ENCODE data around the gene PRKCG.
"Not testable (repeated sequence)": the region's sequence is repeated elsewhere in the genome, so short reads cannot be mapped to it uniquely, and the experiment has no call there.

Gene PRKCG

DNA sequence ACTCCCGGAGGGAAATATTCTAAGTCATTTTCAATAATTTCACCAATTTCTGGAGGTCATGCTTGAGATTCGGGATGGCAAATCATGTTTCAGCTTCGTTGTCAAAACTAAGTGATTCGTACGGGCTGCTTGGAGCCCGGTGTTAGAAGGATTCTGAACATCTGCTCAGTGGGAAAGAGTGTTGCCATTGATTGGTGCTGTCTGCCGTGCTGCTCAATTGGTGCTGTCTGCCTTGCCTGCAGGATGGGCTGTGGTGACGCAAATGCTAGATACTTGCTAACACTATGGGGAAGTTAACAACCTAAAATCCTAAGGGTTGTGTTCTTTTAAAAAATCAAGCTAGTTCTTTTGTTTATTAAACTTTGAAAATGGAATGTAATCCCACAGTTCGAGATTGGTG lies 63.4 kb downstream of the PRKCG start:
- no peak for DNase-seq (ENCODE audit: low read depth)
- TF ChIP-seq, protein P1, sequence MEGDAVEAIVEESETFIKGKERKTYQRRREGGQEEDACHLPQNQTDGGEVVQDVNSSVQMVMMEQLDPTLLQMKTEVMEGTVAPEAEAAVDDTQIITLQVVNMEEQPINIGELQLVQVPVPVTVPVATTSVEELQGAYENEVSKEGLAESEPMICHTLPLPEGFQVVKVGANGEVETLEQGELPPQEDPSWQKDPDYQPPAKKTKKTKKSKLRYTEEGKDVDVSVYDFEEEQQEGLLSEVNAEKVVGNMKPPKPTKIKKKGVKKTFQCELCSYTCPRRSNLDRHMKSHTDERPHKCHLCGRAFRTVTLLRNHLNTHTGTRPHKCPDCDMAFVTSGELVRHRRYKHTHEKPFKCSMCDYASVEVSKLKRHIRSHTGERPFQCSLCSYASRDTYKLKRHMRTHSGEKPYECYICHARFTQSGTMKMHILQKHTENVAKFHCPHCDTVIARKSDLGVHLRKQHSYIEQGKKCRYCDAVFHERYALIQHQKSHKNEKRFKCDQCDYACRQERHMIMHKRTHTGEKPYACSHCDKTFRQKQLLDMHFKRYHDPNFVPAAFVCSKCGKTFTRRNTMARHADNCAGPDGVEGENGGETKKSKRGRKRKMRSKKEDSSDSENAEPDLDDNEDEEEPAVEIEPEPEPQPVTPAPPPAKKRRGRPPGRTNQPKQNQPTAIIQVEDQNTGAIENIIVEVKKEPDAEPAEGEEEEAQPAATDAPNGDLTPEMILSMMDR (IDR thresholded peaks at IDR 0.05; ENCODE audit: insufficient read depth, low read depth, low read length, missing control alignments), result no peak
- H3K4me3 ChIP-seq (ENCODE audit: low read length), result no peak overlapping the region

DNA sequence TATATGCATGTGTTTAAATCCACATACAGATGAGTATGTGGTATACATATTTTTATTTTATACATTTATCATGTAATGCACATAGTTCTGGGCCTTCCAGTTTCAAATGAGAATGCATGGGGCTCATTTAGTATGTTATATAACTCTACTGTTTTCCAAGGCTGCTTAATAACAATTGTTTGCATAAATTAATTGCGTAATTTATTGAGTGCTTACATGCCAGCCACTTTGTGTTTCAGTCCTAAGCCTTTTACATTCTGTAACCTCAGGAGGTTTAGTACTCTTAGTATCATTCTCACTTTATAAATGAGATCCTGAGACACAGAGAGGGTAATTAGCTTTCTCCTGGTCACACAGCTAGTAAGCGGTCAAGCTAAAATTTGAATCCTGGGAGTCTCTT lies 64.0 kb downstream of the PRKCG start:
- no peak for DNase-seq (ENCODE audit: low read depth)
- TF ChIP-seq, protein P1 (IDR thresholded peaks at IDR 0.05; ENCODE audit: insufficient read depth, low read depth, low read length, missing control alignments), result no peak
- H3K4me3 ChIP-seq (ENCODE audit: low read length), result no peak overlapping the region

DNA sequence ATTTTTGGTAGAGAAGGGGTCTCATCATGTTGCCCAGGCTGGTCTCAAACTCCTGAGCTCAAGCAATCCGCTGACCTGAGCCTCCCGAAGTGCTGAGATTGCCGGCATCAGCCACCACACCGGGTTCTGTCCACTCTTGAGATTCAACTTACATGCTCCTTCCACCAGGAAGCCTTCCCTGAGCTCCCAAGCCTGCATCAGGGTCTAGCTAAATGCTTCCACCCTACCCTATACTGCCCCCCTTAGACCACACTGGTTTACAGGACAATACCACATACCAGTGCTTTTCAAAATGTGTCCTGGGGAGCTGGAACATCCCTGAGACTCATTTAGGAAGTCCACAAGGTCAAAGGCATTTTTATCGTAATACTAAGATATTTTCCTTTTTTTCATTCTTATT lies 65.6 kb downstream of the PRKCG start:
- no peak for DNase-seq (ENCODE audit: low read depth)
- H3K4me3 ChIP-seq (ENCODE audit: low read length), result no peak overlapping the region
- TF ChIP-seq, protein P1 (IDR thresholded peaks at IDR 0.05; ENCODE audit: insufficient read depth, low read depth, low read length, missing control alignments), result no peak

DNA sequence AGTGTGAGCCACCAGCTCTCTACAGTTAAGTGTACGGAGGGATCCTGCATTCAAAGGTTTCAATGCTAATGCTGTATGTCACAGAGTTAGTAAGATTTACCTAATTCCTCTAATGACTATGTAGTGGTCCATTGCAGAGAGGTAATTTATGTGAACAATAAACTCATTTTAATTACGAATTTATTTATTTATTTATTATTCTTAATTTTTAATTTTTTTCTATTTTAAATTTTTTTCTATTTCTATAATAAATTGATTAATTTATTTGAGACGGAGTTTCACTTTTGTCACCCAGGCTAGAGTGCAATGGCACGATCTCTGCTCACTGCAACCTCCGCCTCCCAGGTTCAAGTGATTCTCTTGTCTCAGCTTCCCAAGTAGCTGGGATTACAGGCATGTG lies 66.6 kb downstream of the PRKCG start:
- DNase-seq (ENCODE audit: low read depth); H3K4me3 ChIP-seq (ENCODE audit: low read length): not testable (repeated sequence)

DNA sequence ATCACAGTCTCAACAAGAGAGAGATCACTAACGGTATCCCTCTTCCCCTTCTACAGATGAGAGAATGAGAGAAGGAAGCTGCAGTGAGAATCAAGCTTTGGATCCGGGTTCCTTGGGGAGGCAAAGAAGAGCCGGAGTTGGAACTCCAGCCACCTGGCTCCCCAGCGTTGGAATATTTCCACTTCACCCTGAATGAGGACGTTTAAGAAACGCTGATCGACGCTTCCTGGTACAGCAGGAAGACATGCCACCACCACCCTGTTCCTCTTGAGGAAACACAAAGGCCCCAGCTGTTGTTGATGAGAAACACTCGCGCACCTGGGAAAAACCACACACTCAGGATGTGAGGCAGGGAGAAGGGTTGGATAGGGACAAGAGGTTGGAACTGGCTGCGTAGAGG lies 69.4 kb downstream of the PRKCG start:
- DNase-seq (ENCODE audit: low read depth), result no peak
- H3K4me3 ChIP-seq (ENCODE audit: low read length), result no peak overlapping the region
- TF ChIP-seq, protein P1 (IDR thresholded peaks at IDR 0.05; ENCODE audit: insufficient read depth, low read depth, low read length, missing control alignments), result no peak

DNA sequence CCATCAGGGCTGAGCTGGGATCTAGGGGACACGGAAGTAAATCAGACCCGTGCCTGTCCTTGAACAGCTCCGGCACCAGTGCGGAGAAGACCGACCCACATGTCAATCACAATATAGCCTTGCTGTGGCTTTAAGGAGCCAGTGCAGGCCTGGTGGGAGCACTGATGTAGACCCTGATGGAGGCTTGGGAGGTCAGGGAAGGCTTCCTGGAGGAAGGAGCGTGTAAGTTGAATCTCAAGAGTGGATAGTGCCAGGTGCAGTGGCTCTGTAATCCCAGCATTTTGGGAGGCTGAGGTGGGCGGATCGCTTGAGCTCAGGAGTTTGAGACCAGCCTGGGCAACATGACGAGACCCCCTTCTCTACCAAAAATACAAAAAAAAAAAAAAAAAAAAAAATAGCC lies 70.0 kb downstream of the PRKCG start:
- DNase-seq (ENCODE audit: low read depth), result no peak
- TF ChIP-seq, protein P1 (IDR thresholded peaks at IDR 0.05; ENCODE audit: insufficient read depth, low read depth, low read length, missing control alignments), result no peak
- H3K4me3 ChIP-seq (ENCODE audit: low read length), result no peak overlapping the region

DNA sequence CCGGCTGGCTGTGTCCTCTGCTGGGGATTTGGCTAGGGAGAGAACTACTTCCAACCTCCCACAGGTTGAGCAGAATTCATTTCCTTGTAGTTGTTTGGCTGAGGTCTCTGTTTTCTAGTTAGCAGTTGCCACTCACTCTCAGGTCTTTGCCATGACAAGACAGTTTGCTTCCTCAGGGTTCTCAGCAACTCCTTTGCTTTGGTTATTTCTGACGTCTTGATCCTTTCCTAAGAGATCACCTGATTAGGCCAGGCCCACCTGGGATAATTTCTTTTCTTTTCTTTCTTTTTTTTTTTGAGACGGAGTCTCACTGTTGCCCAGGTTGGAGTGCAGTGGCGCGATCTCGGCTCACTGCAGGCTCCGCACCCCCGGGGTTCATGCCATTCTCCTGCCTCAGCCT lies 71.4 kb downstream of the PRKCG start:
- no peak for DNase-seq (ENCODE audit: low read depth)
- TF ChIP-seq, protein P1 (IDR thresholded peaks at IDR 0.05; ENCODE audit: insufficient read depth, low read depth, low read length, missing control alignments), result no peak
- no peak overlapping the region for H3K4me3 ChIP-seq (ENCODE audit: low read length)
